K562 (cell line): ENCODE data around the gene KLKB1. TPM values are rescaled to one million over a fixed set of nuclear protein-coding genes. Genes with fewer than 3 reads are reported as not detected.

Source experiments
- ATAC-seq: fragments of 200-7000 bp; cut with Tn5 transposase; 3 replicates; pipeline ENCODE4 v1.9.1; 2020; ENCODE audit warnings: moderate library complexity
- BruUV-seq: library from RNA; stranded (reverse); fragments of 400-500 nt; replicated peaks from 2 replicates; lab custom pipeline; 2021; lab: Mats Ljungman, UMichigan
- CTCF ChIA-PET: fragments of 300-600 bp; formaldehyde crosslinking; extraction: SDS; loops from one replicate; lab custom pipeline; 2021; ENCODE audit warnings: low intra/inter-chr PET ratio; lab: Yijun Ruan, JAX
- POLR2A ChIA-PET: fragments of 300-600, 350-650 bp; sonication (Branson Sonifier 250); formaldehyde crosslinking; extraction: SDS; loops from one replicate; lab custom pipeline; 2021; ENCODE audit warnings: antibody characterized with exemption, inconsistent platforms; lab: Yijun Ruan, JAX
- DNase-seq, 4 experiments: peaks; one replicate each; pipeline versions ENCODE4 v3.0.0 to v3.0.0-alpha.2; 2011 to 2018; ENCODE audit warnings: low spot score in 3 of 4, mixed read lengths in 3 of 4; ENCODE audit errors: extremely low read depth in 1 of 4
- FAIRE-seq: peaks from 2 replicates; lab custom pipeline; 2011; peaks lifted over from hg19 to GRCh38; lab: Jason Lieb, UNC
- H2AFZ ChIP-seq: 2 replicates; pipeline ENCODE4 v1.6.0; 2011; ENCODE audit warnings: low read depth, low read length, control low read depth, inconsistent platforms
- H3K27ac ChIP-seq: fragments of 200-600 bp; 3 replicates; pipeline ENCODE4 v1.8.0; 2011; ENCODE audit warnings: low read depth, mild to moderate bottlenecking, control low read depth, inconsistent platforms, low read length, moderate library complexity, mixed read lengths; ENCODE audit errors: extremely low read depth
- H3K27me3 ChIP-seq, 2 experiments: fragments of 300-600 bp in 1 of 2; 2 replicates in 1 of 2; 3 replicates in 1 of 2; pipeline versions ENCODE4 v1.6.0 to v1.8.0; 2011; ENCODE audit warnings: inconsistent platforms in 2 of 2, low read length in 2 of 2, mild to moderate bottlenecking in 1 of 2, mixed read lengths in 1 of 2, moderate library complexity in 1 of 2; ENCODE audit not compliant: control insufficient read depth in 2 of 2, insufficient read depth in 2 of 2
- H3K36me3 ChIP-seq: fragments of 300-600 bp; 3 replicates; pipeline ENCODE4 v1.8.0; 2011; ENCODE audit warnings: mild to moderate bottlenecking, low read length, inconsistent platforms; ENCODE audit not compliant: control insufficient read depth, insufficient read depth
- H3K4me1 ChIP-seq, 2 experiments: fragments of 200-600 bp in 1 of 2; replicated peaks in 1 of 2; 2 replicates in 1 of 2; 3 replicates in 1 of 2; pipeline versions ENCODE4 v1.5.1 to v1.8.0; 2011; ENCODE audit warnings: inconsistent platforms in 2 of 2, low read length in 2 of 2, mild to moderate bottlenecking in 1 of 2, mixed read lengths in 1 of 2, moderate library complexity in 1 of 2; ENCODE audit not compliant: control insufficient read depth in 2 of 2, insufficient read depth in 2 of 2
- H3K4me2 ChIP-seq: 2 replicates; pipeline ENCODE4 v1.6.1; 2011; ENCODE audit warnings: low read length, control low read depth, inconsistent platforms, mixed read lengths; ENCODE audit not compliant: insufficient read depth
- H3K4me3 ChIP-seq: fragments of 200-600 bp; sonication (generic), shearing (Covaris generic); 2 replicates; pipeline ENCODE4 v1.5.1; 2016; ENCODE audit warnings: control low read depth, inconsistent platforms
- H3K79me2 ChIP-seq: fragments of 200-600 bp; 3 replicates; pipeline ENCODE4 v1.8.0; 2011; ENCODE audit warnings: low read length, inconsistent platforms; ENCODE audit not compliant: control insufficient read depth, insufficient read depth
- H3K9ac ChIP-seq, 2 experiments: 2 replicates each; pipeline versions ENCODE4 v1.6.0 to v1.6.1; 2011; ENCODE audit warnings: low read depth in 2 of 2, low read length in 2 of 2, control low read depth in 1 of 2, inconsistent platforms in 1 of 2, mild to moderate bottlenecking in 1 of 2, mixed read lengths in 1 of 2; ENCODE audit not compliant: insufficient read depth in 1 of 2
- H3K9me1 ChIP-seq: one replicate; pipeline ENCODE4 v1.6.0; 2011; ENCODE audit warnings: inconsistent platforms, mild to moderate bottlenecking, low read length, moderate library complexity; ENCODE audit not compliant: control insufficient read depth, insufficient read depth
- H3K9me3 ChIP-seq: replicated peaks from 2 replicates; pipeline ENCODE4 v1.5.1; 2011; ENCODE audit warnings: low read depth, low read length, inconsistent platforms; ENCODE audit not compliant: control insufficient read depth, insufficient read depth
- H4K20me1 ChIP-seq: replicated peaks from 2 replicates; pipeline ENCODE4 v1.6.1; 2011; ENCODE audit warnings: low read length, inconsistent platforms, mixed read lengths; ENCODE audit not compliant: control insufficient read depth, insufficient read depth
- MXI1 ChIP-seq: IDR thresholded peaks from 2 replicates; pipeline ENCODE4 v1.6.1; 2011; ENCODE audit warnings: low read depth, mild to moderate bottlenecking, improper control_type of control experiment, low read length
- TCF3 ChIP-seq: sonication (generic); formaldehyde crosslinking; IDR thresholded peaks from 2 replicates; pipeline ENCODE4 v1.4.0; 2020; ENCODE audit warnings: mild to moderate bottlenecking, missing genetic modification reagents
- ZNF253 ChIP-seq: fragments of 250-450 bp; sonication (Bioruptor Pico); conservative IDR thresholded peaks from 2 replicates; pipeline ENCODE4 v1.6.1; 2021; ENCODE audit warnings: mild to moderate bottlenecking
- ZNF76 ChIP-seq: fragments of 250-450 bp; sonication (Bioruptor Pico); IDR thresholded peaks from 2 replicates; pipeline ENCODE4 v1.4.0; 2020; ENCODE audit warnings: mild to moderate bottlenecking, moderate library complexity, borderline replicate concordance
- WGBS: fragments of 100-300 bp; shearing (Covaris generic); methylation state at CpG from one replicate; pipeline ENCODE4 v1.1.6; 2016; ENCODE audit warnings: low coverage, mixed read lengths; ENCODE audit not compliant: insufficient coverage; ENCODE audit errors: missing lambda C conversion rate; 5-methylcytosine and 5-hydroxymethylcytosine counted together
- in situ Hi-C: fragments of 300-500 bp; cut with MboI; formaldehyde crosslinking; loops from 4 replicates; pipeline ENCODE4 v1.15.0; 2018; ENCODE audit warnings: inconsistent platforms, mixed read lengths
- intact Hi-C: fragments of 100-400 bp; cut with micrococcal nuclease; formaldehyde crosslinking; loops from 2 replicates; pipeline ENCODE4 v1.14.2; 2022
- polyA plus RNA-seq, 8 experiments: library from polyadenylated mRNA; depleted of rRNA in 4 of 8; stranded (reverse) in 5 of 8; unstranded in 3 of 8; fragments of >200 nt; fragmentation: Nextera tagmentation in 2 of 8; fragmentation: Illumina TruSeq in 1 of 8; extraction: Ambion mirVana in 2 of 8; extraction: Trizol in 1 of 8; gene quantifications; 2 replicates each; pipeline versions ENCODE4 v1.2.1 to v1.2.3, GENCODE V29; 2011 to 2014; ENCODE audit warnings: inconsistent platforms in 1 of 8, missing spikeins in 1 of 8
- total RNA-seq, 7 experiments: library from RNA; depleted of rRNA in 6 of 7; stranded (reverse); fragments of >200 nt in 6 of 7; fragmentation: Illumina TruSeq in 2 of 7; extraction: Trizol in 2 of 7; gene quantifications; 2 replicates each; pipeline versions ENCODE4 v1.2.1 to v1.2.3, GENCODE V29; 2011 to 2021; ENCODE audit warnings: low replicate concordance in 1 of 7
- TF ChIP-seq, protein P1 (sequence below): fragments of 450-650 bp; IDR thresholded peaks from 2 replicates; pipeline ENCODE4 v1.6.1; 2014; ENCODE audit warnings: low read depth, mild to moderate bottlenecking, moderate library complexity, borderline replicate concordance
- TF ChIP-seq, protein P2 (sequence below), 3 experiments: fragments of 200-800 bp in 1 of 3; sonication (Bioruptor generic) in 1 of 3; sonication (generic) in 1 of 3; formaldehyde crosslinking in 1 of 3; IDR thresholded peaks; 2 replicates each; pipeline versions ENCODE4 v1.6.1 to v1.8.0; 2016 to 2022; ENCODE audit warnings: mild to moderate bottlenecking in 2 of 3, missing compliant biosample characterization in 2 of 3, missing genetic modification characterization in 2 of 3, missing genetic modification reagents in 1 of 3
- TF ChIP-seq, protein P3 (sequence below), 2 experiments: fragments of 450-650 bp; IDR thresholded peaks; 2 replicates each; pipeline ENCODE4 v1.6.1; 2018; ENCODE audit warnings: mild to moderate bottlenecking in 2 of 2, low read depth in 1 of 2; ENCODE audit not compliant: partially characterized antibody in 2 of 2

The KLKB1 gene
- total and polyA plus RNA-seq, 9 of the 15 experiments (the other 6 are each of a cell fraction or from before 2014, with no cell fraction given) = 0.27 TPM; not detected in 8

DNA sequence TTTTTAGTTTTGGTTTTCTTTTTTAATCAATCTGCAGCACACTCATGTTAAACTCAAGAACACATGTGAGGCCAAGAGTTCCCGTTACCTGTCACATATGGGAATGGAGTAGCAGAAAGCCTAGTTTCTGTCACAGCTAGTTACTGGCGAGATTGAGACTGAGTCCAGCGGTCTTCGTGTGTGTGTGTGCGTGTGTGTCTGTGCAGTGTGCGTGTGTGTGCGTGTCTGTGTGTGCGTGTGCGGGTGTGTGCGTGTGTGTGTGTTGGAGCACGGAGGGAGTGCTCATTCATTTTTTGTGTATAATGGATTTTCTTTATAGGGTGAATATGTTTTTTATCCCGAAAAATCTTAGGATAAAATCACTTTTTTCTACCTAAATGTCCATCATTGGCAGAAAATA, 57.8 kb downstream of the KLKB1 start (continued):
- no peak for TF ChIP-seq MXI1
- no peak for TF ChIP-seq ZNF253 (CRISPR knock-in tag)
- TF ChIP-seq, protein P1, sequence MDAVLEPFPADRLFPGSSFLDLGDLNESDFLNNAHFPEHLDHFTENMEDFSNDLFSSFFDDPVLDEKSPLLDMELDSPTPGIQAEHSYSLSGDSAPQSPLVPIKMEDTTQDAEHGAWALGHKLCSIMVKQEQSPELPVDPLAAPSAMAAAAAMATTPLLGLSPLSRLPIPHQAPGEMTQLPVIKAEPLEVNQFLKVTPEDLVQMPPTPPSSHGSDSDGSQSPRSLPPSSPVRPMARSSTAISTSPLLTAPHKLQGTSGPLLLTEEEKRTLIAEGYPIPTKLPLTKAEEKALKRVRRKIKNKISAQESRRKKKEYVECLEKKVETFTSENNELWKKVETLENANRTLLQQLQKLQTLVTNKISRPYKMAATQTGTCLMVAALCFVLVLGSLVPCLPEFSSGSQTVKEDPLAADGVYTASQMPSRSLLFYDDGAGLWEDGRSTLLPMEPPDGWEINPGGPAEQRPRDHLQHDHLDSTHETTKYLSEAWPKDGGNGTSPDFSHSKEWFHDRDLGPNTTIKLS = no peak
- TF ChIP-seq ZNF76 = no peak

DNA sequence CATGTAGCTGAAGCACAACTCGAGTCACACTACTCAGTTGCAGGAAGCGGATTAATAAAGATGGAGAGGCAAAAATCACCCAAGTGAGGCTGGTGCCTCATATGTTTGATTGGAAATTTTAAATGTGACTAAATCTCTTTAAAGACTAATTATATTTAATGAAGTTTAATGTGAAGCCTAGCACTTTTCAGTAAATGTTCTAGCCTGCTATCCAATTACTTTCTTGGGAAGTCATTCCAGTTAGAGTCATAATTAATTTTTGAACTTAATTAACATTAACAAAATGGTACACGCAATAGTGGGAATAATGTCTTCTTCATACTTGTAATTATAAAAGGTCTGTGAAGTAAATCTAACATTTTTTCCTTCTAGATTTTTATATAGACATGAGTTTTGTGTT, 59.3 kb downstream of the KLKB1 start:
- H3K4me2 ChIP-seq = no peak overlapping the region
- BruUV-seq = no TSS peak
- FAIRE-seq (no peak), ATAC-seq (no peak), DNase-seq (no peak)
- H3K9me3 ChIP-seq = no peaks in the 10 kb centered on the region
- ChIA-PET CTCF (no interaction called here), POLR2A (interaction anchor here (1.5 kb wide), 1 partner anchor 11 kb away, joined by 4 read pairs; no protein-coding TSS in a partner anchor)
- in situ Hi-C loops (no loop called here), intact Hi-C loops (no loop called here)
- H2AFZ ChIP-seq = no peak overlapping the region
- H3K79me2 ChIP-seq = no peaks in the 10 kb centered on the region
- no peaks in the 10 kb centered on the region; the same call in 1 of the 2 replicates for H4K20me1 ChIP-seq
- 3% methylated on average over 3 of the region's 3 CpGs for WGBS
- H3K36me3 ChIP-seq = no peaks in the 10 kb centered on the region
- H3K27me3 ChIP-seq = peaks cover 22 to 51% of the 10 kb centered on the region in 2 experiments; a peak in 4 of 5 replicates
- H3K9ac ChIP-seq = no peak overlapping the region
- no peak overlapping the region for H3K4me3 ChIP-seq
- no peaks in the 10 kb centered on the region for H3K9me1 ChIP-seq
- H3K27ac ChIP-seq = no peak overlapping the region
- H3K4me1 ChIP-seq = no peaks in the 10 kb centered on the region
- TF ChIP-seq TCF3 (CRISPR knock-in tag) = no peak
- TF ChIP-seq, protein P2, sequence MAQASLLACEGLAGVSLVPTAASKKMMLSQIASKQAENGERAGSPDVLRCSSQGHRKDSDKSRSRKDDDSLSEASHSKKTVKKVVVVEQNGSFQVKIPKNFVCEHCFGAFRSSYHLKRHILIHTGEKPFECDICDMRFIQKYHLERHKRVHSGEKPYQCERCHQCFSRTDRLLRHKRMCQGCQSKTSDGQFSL (CRISPR knock-in tag; IDR thresholded peaks at IDR 0.05) = no peak
- TF ChIP-seq, protein P2 (tag; IDR thresholded peaks at IDR 0.05) = no peak
- TF ChIP-seq, protein P3, sequence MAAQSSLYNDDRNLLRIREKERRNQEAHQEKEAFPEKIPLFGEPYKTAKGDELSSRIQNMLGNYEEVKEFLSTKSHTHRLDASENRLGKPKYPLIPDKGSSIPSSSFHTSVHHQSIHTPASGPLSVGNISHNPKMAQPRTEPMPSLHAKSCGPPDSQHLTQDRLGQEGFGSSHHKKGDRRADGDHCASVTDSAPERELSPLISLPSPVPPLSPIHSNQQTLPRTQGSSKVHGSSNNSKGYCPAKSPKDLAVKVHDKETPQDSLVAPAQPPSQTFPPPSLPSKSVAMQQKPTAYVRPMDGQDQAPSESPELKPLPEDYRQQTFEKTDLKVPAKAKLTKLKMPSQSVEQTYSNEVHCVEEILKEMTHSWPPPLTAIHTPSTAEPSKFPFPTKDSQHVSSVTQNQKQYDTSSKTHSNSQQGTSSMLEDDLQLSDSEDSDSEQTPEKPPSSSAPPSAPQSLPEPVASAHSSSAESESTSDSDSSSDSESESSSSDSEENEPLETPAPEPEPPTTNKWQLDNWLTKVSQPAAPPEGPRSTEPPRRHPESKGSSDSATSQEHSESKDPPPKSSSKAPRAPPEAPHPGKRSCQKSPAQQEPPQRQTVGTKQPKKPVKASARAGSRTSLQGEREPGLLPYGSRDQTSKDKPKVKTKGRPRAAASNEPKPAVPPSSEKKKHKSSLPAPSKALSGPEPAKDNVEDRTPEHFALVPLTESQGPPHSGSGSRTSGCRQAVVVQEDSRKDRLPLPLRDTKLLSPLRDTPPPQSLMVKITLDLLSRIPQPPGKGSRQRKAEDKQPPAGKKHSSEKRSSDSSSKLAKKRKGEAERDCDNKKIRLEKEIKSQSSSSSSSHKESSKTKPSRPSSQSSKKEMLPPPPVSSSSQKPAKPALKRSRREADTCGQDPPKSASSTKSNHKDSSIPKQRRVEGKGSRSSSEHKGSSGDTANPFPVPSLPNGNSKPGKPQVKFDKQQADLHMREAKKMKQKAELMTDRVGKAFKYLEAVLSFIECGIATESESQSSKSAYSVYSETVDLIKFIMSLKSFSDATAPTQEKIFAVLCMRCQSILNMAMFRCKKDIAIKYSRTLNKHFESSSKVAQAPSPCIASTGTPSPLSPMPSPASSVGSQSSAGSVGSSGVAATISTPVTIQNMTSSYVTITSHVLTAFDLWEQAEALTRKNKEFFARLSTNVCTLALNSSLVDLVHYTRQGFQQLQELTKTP (IDR thresholded peaks at IDR 0.05; ENCODE audit: low read depth in 1 of 2, partially characterized antibody in 2 of 2) = no peak
